HG03108 (cell line): ENCODE results near the gene GREM2.

Experiments
- ATAC-seq: cut with Tn5 transposase; IDR thresholded peaks from one replicate; pipeline ENCODE4 v1.9.1; 2021; ENCODE audit warnings: moderate library complexity; ENCODE audit not compliant: unreplicated experiment

Gene GREM2

DNA sequence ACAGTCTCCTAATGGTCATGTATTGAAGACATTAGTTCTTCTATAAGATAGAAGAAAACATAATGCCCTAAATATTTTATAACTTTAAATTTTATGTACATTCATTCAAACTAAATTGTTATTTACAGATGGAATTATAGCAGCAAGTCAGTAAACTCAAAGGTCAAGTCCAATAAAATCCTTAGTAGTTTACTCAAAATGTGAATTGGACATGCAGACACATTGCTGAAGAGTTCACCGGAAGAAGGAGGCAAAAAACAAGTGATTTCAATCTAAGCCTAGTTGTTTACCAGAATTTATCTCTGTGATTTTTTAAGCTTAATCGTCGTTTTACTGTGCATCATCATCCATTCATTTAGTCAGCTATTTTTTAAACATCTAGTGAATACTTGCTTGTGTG is 149.7 kb downstream of the GREM2 start:
- no peak for ATAC-seq

DNA sequence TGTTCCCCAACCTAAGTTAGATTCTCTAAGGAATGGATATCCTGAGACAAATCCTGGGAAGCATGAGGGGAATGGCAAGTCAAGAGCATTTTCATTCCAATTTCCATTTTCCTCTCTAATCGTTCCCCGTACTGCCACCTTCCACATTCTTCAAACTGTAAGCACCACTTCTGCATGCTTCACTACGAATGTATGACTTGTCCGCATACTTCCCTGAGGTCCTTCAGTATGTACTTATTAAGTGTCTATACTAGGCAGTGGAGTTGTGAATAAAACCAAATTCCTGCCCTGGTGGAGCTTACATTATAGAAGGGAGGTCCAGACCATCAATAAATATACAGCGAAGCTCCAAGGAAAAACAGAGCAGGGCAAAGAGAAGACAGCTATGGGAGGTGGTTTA is 154.8 kb downstream of the GREM2 start:
- ATAC-seq = no peak

- ATAC-seq = no peak
Measured at GRCh38 chr1:240455228-240455821, 156.6 kb downstream of the GREM2 start.

DNA sequence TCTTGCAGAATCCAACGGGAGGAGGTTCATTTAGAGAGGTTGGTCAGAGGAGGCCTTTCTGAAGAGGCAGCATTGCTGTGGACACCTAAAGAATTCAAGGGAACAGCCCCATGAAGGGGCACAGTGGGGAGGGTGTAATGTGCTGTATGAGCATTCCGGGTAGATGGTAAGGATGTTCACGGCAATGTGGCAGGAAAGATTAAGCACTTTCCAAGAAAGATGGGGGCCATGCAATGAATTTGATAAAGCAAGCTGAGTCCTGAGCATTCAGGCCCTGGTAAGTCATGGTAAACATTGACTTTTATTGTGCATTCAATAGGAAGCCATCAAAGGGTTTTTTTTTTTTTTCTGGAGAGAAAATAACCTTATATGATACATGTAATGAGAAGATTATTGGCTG is 166.6 kb downstream of the GREM2 start:
- no peak for ATAC-seq

DNA sequence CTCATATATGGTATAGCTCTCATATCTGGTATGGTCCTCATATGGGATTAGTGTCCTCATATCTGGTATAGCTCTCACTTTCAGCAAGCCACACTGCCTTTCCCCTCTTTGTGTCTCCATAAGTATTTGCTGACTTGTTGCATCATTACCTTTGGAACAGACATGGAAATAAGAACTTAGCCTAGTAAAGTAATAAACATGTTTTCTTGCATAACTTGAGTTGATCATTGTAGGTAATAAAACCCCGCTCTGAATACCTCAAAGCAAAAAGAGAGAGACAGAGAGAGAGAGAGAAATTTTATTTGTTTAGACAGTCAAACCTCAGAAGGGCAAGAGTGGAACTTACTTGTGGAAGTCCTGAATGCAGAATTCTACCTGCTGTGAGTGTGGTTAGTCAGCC is 170.3 kb downstream of the GREM2 start:
- no peak for ATAC-seq
